ENCODE data around the gene ZDHHC8.
A peak's percentile ranks its signal among the peaks of the same experiment; 100 is the strongest.

Gene ZDHHC8

GRCh38 chr22:20115691-20116375 lies 15.8 kb upstream of the ZDHHC8 start, which contains the start of gene RANBP1:
Gene RANBP1, plus strand, starts transcription at chr22:20116104. Its CDS starts 81 bp downstream, at chr22:20116185.
- DNase-seq = no peak

GRCh38 chr22:20116376-20116950 lies 15.1 kb upstream of the ZDHHC8 start:
- DNase-seq = no peak

- peak; percentile 91 for DNase-seq
Measured at GRCh38 chr22:20116951-20117632, 14.5 kb upstream of the ZDHHC8 start, which contains the start of gene TRMT2A. Gene TRMT2A, minus strand, starts transcription at chr22:20117226. Its CDS starts 320 bp downstream, at chr22:20116906.

GRCh38 chr22:20117633-20118299 lies 13.8 kb upstream of the ZDHHC8 start:
- DNase-seq = peak; percentile 31

GRCh38 chr22:20118300-20119020 lies 13.1 kb upstream of the ZDHHC8 start:
- no peak for DNase-seq

- no peak for DNase-seq
Measured at GRCh38 chr22:20121856-20122415, 9.7 kb upstream of the ZDHHC8 start.

- DNase-seq = no peak
Measured at GRCh38 chr22:20123366-20124082, 8.1 kb upstream of the ZDHHC8 start.

GRCh38 chr22:20124083-20124787 lies 7.4 kb upstream of the ZDHHC8 start:
- DNase-seq = no peak

- no peak for DNase-seq
Measured at GRCh38 chr22:20125201-20126174, 6.1 kb upstream of the ZDHHC8 start.

- no peak for DNase-seq
Measured at GRCh38 chr22:20126284-20127029, 5.1 kb upstream of the ZDHHC8 start.

GRCh38 chr22:20127318-20127868 lies 4.2 kb upstream of the ZDHHC8 start:
- no peak for DNase-seq

- no peak for DNase-seq
Measured at GRCh38 chr22:20127869-20128618, 3.6 kb upstream of the ZDHHC8 start.

GRCh38 chr22:20128619-20128901 lies 3.0 kb upstream of the ZDHHC8 start:
- DNase-seq = no peak

GRCh38 chr22:20128902-20129746 lies 2.5 kb upstream of the ZDHHC8 start:
- no peak for DNase-seq

- DNase-seq = no peak
Measured at GRCh38 chr22:20129747-20130014, 1.9 kb upstream of the ZDHHC8 start.

GRCh38 chr22:20130319-20130718 lies 1.3 kb upstream of the ZDHHC8 start:
- no peak for DNase-seq

Data from NK-92 treated with Interleukin-12 subunit alpha and Interleukin-12 subunit beta, amount 100 ng/mL, for 24 hours (cell line).